ENCODE data around the gene PGC.

DNA sequence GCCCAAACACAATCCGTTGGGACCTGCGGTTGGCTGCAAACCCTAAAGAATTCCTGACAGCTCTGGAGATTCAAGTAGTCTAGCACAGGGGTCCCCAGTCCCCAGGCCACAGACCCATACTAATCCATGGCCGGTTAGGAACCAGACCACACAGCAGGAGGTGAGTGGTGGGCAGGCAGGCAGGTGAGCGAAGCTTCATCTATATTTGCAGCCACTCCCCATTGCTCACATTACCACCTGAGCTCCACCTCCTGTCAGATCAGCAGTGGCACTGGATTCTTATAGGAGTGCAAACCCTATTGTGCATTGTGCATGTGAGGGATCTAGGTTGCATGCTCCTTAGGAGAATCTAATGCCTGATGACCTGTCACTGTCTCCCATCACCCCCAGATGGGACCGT, 28.4 kb downstream of the PGC start:
- TF ChIP-seq, protein P1, sequence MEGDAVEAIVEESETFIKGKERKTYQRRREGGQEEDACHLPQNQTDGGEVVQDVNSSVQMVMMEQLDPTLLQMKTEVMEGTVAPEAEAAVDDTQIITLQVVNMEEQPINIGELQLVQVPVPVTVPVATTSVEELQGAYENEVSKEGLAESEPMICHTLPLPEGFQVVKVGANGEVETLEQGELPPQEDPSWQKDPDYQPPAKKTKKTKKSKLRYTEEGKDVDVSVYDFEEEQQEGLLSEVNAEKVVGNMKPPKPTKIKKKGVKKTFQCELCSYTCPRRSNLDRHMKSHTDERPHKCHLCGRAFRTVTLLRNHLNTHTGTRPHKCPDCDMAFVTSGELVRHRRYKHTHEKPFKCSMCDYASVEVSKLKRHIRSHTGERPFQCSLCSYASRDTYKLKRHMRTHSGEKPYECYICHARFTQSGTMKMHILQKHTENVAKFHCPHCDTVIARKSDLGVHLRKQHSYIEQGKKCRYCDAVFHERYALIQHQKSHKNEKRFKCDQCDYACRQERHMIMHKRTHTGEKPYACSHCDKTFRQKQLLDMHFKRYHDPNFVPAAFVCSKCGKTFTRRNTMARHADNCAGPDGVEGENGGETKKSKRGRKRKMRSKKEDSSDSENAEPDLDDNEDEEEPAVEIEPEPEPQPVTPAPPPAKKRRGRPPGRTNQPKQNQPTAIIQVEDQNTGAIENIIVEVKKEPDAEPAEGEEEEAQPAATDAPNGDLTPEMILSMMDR (IDR thresholded peaks at IDR 0.05 in 8 of 11, conservative IDR thresholded peaks at IDR 0.05 in 3 of 11), result no peak
- no peak for TF ChIP-seq POLR2A (IDR thresholded peaks at IDR 0.05)
- no peak for TF ChIP-seq POLR2AphosphoS5 (IDR thresholded peaks at IDR 0.05)
